NT2/D1 (cell line): Measurements from ENCODE around the gene RAB17.

Source experiments
- DNase-seq: peaks from one replicate; pipeline ENCODE4 v3.0.0-alpha.2; 2011; ENCODE audit warnings: low read depth, low spot score
- H3K27me3 ChIP-seq: 2 replicates; pipeline ENCODE4 v1.6.0; 2011; ENCODE audit warnings: mild to moderate bottlenecking; ENCODE audit not compliant: insufficient read length, insufficient read depth
- H3K36me3 ChIP-seq: 2 replicates; pipeline ENCODE4 v1.6.1; 2011; ENCODE audit warnings: mild to moderate bottlenecking, low read length, mixed read lengths; ENCODE audit not compliant: insufficient read depth, insufficient read length
- H3K4me1 ChIP-seq: 2 replicates; pipeline ENCODE4 v1.5.1; 2011; ENCODE audit not compliant: insufficient read depth, insufficient read length
- H3K4me3 ChIP-seq: 2 replicates; pipeline ENCODE4 v1.5.1; 2011; ENCODE audit warnings: low read depth; ENCODE audit not compliant: insufficient read length
- H3K9ac ChIP-seq: 2 replicates; pipeline ENCODE4 v1.6.0; 2011; ENCODE audit warnings: low read depth; ENCODE audit not compliant: insufficient read length
- H3K9me3 ChIP-seq: 2 replicates; pipeline ENCODE4 v1.5.1; 2011; ENCODE audit warnings: mild to moderate bottlenecking, low read length; ENCODE audit not compliant: insufficient read depth
- SUZ12 ChIP-seq: IDR thresholded peaks from 2 replicates; pipeline ENCODE4 v1.6.1; 2011; ENCODE audit not compliant: insufficient read length, insufficient read depth; ENCODE audit errors: extremely low read depth
- YY1 ChIP-seq: IDR thresholded peaks from 2 replicates; pipeline ENCODE4 v1.6.1; 2011; ENCODE audit not compliant: insufficient read length, insufficient read depth
- ZNF274 ChIP-seq: IDR thresholded peaks from 2 replicates; pipeline ENCODE4 v1.6.1; 2011; ENCODE audit warnings: mild to moderate bottlenecking, low read depth, low read length

The RAB17 gene

DNA sequence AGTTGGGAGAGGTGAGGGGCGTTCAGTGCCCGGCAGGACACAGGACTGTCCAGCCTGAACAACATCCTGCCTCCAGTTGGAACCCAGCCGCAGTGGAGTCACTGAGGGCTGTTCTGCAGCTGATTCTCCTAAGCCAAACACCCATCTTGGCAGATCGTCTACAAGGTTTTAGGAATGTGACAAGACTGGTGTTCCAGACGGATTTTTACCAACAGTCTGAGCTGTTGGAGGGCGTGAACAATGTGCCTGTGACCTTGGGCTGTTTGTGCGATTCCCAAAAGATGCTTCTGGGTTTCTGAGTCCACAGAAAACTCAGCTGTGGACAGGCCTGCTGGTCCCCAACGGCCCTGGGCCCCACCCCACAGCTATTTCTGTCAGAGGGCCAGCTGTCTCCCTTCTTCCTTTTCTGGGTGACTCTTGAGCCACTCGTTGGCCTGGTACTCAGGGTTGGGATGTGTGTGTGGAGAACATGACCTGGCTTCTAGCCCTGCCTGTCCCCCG is 42.6 kb upstream of the RAB17 start:
- Histone ChIP-seq H3K36me3 (peaks cover 53% of the 10 kb centered on the region), H3K9me3 (peaks cover 14% of the 10 kb centered on the region), H3K9ac (no peak overlapping the region), H3K27me3 (peaks cover 9% of the 10 kb centered on the region), H3K4me3 (no peak overlapping the region), H3K4me1 (peaks cover 3% of the 10 kb centered on the region)
- DNase-seq: no peak
- TF ChIP-seq YY1 (no peak), ZNF274 (no peak), SUZ12 (no peak)

DNA sequence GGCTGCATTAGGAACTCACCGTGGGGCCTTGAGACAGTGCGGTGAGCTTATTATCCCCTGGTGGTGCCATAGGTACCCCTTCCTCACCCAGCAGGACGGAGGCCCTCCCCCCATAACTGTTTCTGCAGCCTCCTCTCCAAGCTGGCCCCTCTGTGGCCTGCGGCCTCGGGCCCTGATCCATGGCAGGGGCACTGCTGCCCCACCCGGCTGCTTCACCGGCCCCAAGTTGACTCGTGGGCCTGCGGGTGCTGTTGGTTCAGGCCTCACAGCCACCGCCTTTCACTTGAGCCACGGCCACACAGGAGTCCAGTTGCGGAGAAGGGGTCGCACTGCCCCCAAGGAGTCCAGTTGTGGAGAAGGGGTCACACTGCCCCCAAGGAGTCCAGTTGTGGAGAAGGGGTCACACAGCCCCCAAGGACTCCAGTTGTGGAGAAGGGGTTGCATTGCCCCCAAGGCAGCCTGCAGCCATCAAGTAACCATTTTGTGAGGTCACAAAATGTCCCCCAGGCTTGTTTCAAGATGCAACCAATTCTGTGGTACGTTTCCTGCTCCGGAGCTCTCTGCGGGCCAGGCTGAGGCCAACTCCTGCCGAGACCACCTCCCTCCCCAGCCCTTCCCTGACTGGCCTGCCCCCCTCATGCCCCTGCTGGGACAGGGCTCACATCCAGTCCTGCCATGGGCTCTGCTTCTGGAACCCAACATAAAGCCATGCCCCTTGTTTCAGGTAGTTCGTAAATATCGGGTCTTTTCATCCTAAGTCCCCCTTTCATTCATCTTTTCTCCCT is 41.5 kb upstream of the RAB17 start:
- H3K4me3 ChIP-seq: no peak overlapping the region
- H3K27me3 ChIP-seq: peaks cover 13% of the 10 kb centered on the region
- peaks cover 53% of the 10 kb centered on the region for H3K36me3 ChIP-seq
- no peak for DNase-seq
- peaks cover 3% of the 10 kb centered on the region for H3K4me1 ChIP-seq
- peaks cover 14% of the 10 kb centered on the region for H3K9me3 ChIP-seq
- H3K9ac ChIP-seq: no peak overlapping the region
- TF ChIP-seq SUZ12 (no peak), ZNF274 (no peak), YY1 (no peak)

DNA sequence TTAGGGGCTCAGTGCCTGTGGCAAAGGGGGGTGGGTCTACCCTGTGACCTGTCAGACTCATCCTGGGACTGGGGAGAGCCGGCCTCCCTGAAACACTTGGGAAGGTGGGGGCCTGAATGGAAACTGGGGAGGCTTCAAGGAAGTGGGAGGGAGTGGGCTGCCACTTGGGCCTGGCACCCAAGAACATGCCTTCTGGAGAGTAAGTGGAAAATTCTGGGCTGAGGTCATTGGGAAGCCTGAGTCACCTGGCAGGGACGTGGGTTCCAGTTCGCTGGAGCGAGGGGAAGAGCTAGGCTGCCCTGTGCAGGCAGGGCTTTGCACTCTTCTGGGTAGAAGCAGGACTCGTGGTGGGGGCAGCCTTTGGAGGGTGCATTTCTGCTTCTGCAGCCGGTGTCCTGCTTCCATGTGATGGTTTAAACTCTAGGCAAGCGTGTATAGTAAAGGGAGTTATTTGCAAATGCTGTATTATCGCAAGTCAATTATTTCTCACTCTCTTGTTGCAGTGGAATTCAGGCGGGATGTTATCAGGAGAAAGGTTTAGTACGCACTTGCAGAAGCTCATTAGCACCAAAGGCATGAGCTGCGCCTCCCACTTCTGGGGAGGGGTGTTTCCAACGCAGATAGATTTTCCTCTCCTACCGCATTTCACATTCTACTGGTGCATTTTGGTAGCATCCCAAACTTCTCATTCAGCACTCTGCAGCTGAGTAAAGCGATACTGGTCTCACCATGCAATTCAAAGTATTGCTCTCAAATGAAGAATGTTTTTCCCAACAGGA is 40.7 kb upstream of the RAB17 start:
- H3K9ac ChIP-seq: no peak overlapping the region
- H3K36me3 ChIP-seq: peaks cover 53% of the 10 kb centered on the region
- TF ChIP-seq YY1 (no peak), SUZ12 (no peak), ZNF274 (no peak)

DNA sequence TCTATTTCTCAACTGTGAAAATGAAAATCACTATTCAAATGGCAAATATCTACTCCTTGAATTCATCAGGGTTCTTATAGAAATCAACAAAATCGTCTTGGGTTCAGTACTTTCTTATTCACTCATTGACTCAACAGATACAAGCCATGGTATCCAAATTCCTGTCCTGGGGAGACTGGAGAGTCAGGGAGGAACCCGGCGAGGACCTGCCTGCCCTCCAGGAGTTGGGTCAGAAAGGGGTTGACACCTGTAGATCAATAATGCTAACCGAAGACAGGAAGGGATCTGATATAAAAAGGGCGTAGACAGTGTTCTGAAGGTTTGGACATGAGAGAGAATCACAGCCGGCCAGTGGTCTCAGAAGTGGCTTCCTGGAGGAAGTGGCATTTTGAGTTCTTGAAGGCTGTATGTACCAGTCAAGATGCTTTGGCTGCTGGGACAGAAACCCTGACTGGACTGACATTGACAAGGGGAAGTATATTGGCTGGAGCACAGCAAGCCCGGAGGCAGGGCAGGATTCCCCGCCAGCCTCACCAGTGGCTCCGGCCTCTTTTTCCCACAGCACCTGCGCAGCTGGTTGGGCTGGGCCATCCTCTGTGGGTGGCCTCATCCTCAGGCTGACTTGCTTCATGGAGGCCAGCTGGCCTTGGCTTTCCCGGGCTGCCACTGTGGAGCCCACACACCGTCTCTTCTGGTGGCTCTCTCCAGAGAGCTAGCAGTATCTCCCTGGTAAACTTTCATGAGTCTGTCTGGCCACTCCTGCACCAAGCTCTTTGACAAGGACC is 39.9 kb upstream of the RAB17 start:
- H3K36me3 ChIP-seq: peaks cover 53% of the 10 kb centered on the region
- peaks cover 29% of the 10 kb centered on the region for H3K27me3 ChIP-seq
- TF ChIP-seq YY1 (no peak), SUZ12 (no peak), ZNF274 (no peak)
- peaks cover 3% of the 10 kb centered on the region for H3K4me1 ChIP-seq
- peaks cover 13% of the 10 kb centered on the region for H3K9me3 ChIP-seq
- no peak overlapping the region for H3K9ac ChIP-seq
- no peak overlapping the region for H3K4me3 ChIP-seq
- no peak for DNase-seq

More for the DNA sequence above, 40.7 kb upstream of the RAB17 start:
- no peak for DNase-seq
- peaks cover 14% of the 10 kb centered on the region for H3K9me3 ChIP-seq
- H3K4me3 ChIP-seq: no peak overlapping the region
- peaks cover 21% of the 10 kb centered on the region for H3K27me3 ChIP-seq
- H3K4me1 ChIP-seq: peaks cover 3% of the 10 kb centered on the region

DNA sequence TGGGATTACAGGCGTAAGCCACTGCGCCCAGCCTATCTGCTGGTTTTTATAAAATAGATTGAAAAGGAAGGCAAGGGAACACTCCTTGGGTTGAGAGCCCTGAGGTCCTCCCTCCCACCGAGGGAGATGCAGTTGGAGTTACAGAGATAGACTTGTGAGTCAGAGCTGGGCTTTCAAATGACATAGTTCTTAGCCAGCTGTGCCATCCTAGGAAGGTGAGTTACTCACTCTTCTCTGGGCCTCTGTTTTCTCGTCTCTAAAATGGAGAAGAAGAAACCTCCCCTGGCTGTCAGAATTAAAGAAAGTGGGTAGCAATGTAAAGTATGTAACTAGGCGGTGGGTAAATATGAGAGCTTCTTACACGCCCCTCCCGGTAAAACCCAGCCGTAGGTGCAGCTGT is 39.2 kb upstream of the RAB17 start:
- Histone ChIP-seq H3K9ac (no peak overlapping the region), H3K4me3 (no peak overlapping the region), H3K9me3 (peaks cover 8% of the 10 kb centered on the region), H3K4me1 (peaks cover 3% of the 10 kb centered on the region), H3K36me3 (peaks cover 53% of the 10 kb centered on the region), H3K27me3 (peaks cover 30% of the 10 kb centered on the region)
- TF ChIP-seq YY1 (no peak), SUZ12 (no peak), ZNF274 (no peak)
- DNase-seq: no peak

DNA sequence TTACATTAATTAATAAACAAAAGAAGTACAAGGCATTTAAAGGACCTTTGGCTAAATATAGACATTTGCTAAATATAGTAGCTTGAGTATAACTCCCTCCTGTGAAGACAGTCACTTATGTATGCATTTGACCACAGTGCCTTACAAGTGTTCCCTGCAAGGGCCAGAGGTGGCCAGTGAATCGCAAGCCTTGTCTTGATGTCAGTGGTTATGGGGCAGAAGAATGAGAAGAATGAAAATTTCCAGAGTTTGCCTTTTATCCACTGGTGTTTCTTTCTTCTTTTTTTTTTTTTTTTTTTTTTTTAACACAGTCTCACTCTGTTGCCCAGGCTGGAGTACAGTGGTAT is 38.6 kb upstream of the RAB17 start:
- peaks cover 30% of the 10 kb centered on the region for H3K27me3 ChIP-seq
- H3K4me3 ChIP-seq: peak overlapping the region; percentile 1
- no peak overlapping the region for H3K9ac ChIP-seq

More for the DNA sequence above, 38.6 kb upstream of the RAB17 start:
- TF ChIP-seq SUZ12 (no peak), ZNF274 (no peak)
- Histone ChIP-seq H3K9me3 (peaks cover 2% of the 10 kb centered on the region), H3K36me3 (peaks cover 49% of the 10 kb centered on the region), H3K4me1 (peaks cover 3% of the 10 kb centered on the region)
- no peak for DNase-seq
